Brain microvascular endothelial cell (primary cell): ENCODE measurements around the gene SH2B2.

Source experiments
- DNase-seq: peaks from one replicate; pipeline ENCODE4 v3.0.0-alpha.2; 2020
- H3K27ac ChIP-seq: fragments of 250-450 bp; sonication (Bioruptor Pico); 2 replicates; pipeline ENCODE4 v1.5.1; 2020; ENCODE audit warnings: mild to moderate bottlenecking, moderate library complexity
- H3K27me3 ChIP-seq: fragments of 250-450 bp; sonication (Bioruptor Pico); replicated peaks from 2 replicates; pipeline ENCODE4 v1.5.1; 2020; ENCODE audit warnings: mild to moderate bottlenecking
- H3K36me3 ChIP-seq: fragments of 250-450 bp; sonication (Bioruptor Pico); replicated peaks from 2 replicates; pipeline ENCODE4 v1.5.1; 2020; ENCODE audit warnings: mild to moderate bottlenecking
- H3K4me3 ChIP-seq: 2 replicates; pipeline ENCODE4 v1.5.1; 2011; ENCODE audit warnings: low read depth, mild to moderate bottlenecking, control low read depth, low read length, moderate library complexity
- in situ Hi-C: cut with HindIII; loops from 2 replicates; pipeline ENCODE4 v1.10.0; 2017; ENCODE audit warnings: low sequenced_read_pairs, low pct_ligation_motif_present
- TF ChIP-seq, protein P1 (sequence below): IDR thresholded peaks from 2 replicates; pipeline ENCODE4 v1.5.1; 2011; ENCODE audit warnings: low read depth, mild to moderate bottlenecking, moderate library complexity, low read length, control low read depth, inconsistent platforms; ENCODE audit errors: missing control alignments

The SH2B2 gene

DNA sequence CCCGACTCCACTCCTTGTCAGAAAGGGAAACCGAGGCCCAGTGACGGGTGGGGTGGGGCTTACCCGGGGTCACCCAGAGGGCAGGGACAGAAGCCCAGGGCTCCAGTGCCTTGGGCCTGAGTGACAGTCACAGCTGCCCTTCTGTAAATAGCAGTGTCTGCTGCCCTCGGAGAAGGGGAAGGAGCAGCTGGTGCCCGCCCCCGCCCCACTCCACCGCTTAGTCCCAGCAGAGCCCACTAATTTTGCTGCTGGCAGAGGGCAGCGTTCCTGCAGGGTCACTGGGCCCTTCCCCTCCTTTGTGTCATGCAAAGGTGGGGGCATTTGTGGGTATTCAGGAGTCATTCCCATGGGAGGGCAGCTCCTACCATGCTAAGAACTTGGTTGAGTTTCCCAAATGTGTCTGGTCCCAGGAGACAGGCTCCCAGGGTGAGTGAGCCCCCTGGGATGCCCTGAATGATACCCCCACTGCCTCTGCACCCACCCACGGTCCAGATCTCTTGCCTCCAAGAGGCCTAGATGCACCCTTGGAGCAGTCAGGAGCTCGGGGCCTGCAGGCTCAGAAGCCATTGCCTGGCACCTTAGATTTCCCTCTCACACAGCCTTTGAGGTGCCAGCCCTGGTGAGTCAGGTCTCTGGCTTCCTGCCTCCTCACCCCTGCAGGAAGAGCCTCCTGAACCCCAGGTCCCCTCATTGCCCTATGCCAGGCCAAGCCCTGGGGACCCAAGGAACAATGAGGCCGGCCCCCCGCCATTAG, 17.2 kb downstream of the SH2B2 start:
- Histone ChIP-seq H3K36me3 (no peaks in the 10 kb centered on the region), H3K27ac (no peak overlapping the region), H3K27me3 (peaks cover 2% of the 10 kb centered on the region), H3K4me3 (no peak overlapping the region)
- in situ Hi-C loops = no loop called here
- DNase-seq = no peak
- TF ChIP-seq, protein P1, sequence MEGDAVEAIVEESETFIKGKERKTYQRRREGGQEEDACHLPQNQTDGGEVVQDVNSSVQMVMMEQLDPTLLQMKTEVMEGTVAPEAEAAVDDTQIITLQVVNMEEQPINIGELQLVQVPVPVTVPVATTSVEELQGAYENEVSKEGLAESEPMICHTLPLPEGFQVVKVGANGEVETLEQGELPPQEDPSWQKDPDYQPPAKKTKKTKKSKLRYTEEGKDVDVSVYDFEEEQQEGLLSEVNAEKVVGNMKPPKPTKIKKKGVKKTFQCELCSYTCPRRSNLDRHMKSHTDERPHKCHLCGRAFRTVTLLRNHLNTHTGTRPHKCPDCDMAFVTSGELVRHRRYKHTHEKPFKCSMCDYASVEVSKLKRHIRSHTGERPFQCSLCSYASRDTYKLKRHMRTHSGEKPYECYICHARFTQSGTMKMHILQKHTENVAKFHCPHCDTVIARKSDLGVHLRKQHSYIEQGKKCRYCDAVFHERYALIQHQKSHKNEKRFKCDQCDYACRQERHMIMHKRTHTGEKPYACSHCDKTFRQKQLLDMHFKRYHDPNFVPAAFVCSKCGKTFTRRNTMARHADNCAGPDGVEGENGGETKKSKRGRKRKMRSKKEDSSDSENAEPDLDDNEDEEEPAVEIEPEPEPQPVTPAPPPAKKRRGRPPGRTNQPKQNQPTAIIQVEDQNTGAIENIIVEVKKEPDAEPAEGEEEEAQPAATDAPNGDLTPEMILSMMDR = no peak

GRCh38 chr7:102304668-102305067, 18.0 kb downstream of the SH2B2 start:
- H3K27ac ChIP-seq = no peak overlapping the region
- no peaks in the 10 kb centered on the region for H3K36me3 ChIP-seq
- in situ Hi-C loops = no loop called here

GRCh38 chr7:102305414-102306268, 19.0 kb downstream of the SH2B2 start:
- in situ Hi-C loops = no loop called here
- H3K4me3 ChIP-seq = no peak overlapping the region
- DNase-seq = no peak
- no peaks in the 10 kb centered on the region for H3K36me3 ChIP-seq
- no peaks in the 10 kb centered on the region for H3K27me3 ChIP-seq
- TF ChIP-seq, protein P1 = no peak
- H3K27ac ChIP-seq = no peak overlapping the region

More at GRCh38 chr7:102304668-102305067, 18.0 kb downstream of the SH2B2 start:
- DNase-seq = no peak
- H3K4me3 ChIP-seq = no peak overlapping the region
- peaks cover 2% of the 10 kb centered on the region for H3K27me3 ChIP-seq
- TF ChIP-seq, protein P1 = no peak

DNA sequence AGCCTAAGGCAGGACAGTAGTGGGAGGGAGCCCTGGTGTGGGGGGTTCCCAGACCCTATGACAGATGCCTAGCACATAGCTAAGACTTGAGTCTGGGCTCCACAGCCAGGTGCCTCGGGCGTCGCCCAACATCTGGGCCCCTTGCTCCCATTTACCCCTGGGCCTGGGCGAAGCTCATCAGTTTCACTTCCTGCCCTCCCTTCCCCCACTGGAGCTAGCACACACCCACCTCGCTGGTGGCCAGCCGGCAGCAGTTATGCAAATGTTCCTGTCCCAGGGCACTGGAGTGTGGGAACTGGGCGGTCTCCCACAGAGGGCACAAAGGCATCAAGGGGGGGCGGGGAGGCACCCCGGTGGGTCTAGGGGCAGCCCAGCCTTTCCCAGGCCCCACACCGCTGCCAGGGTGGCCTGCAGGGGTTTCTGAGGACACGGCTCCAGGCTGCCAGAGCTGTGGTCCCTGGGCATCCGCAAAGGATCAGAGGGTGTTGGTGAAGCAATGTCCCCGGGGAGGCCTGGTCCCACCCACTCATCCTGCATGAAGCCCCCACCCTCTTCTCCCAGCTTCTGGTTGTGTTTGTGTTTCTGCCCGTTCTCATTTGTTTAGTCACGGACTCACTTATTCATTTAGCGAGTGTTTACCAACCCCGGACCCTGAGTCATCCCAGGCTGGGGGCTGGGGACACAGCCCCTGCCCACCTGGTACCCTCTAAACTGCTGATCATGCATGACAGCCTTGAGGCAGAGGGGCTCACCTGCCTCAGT, 20.4 kb downstream of the SH2B2 start:
- H3K36me3 ChIP-seq = no peaks in the 10 kb centered on the region

DNA sequence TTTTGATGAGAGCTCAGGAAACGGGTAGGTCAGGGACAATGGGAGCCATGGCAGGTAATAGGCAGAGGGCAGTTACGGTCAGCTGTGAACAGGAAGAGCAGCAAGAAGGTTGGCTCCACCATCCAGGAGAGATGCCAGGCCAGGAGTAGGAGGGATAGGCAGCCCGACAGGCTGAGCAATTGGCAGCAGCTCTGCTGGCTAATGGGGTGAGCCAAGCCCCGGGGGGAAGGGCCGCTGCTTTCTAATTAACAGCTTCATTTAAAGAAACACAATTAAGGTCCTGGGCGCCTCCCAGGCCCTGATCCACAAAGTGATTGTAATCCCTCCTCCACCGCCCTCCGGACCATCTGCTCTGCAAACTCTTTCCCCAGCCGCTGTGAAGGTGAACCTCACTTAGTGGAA, 23.7 kb downstream of the SH2B2 start:
- TF ChIP-seq, protein P1 = no peak
- no peaks in the 10 kb centered on the region for H3K36me3 ChIP-seq
- no peaks in the 10 kb centered on the region for H3K27me3 ChIP-seq
- no peak overlapping the region for H3K4me3 ChIP-seq
- no peak for DNase-seq
- H3K27ac ChIP-seq = no peak overlapping the region
- in situ Hi-C loops = no loop called here

More for the DNA sequence above, 20.4 kb downstream of the SH2B2 start:
- in situ Hi-C loops = no loop called here
- Histone ChIP-seq H3K4me3 (peak overlapping the region; percentile 15), H3K27ac (no peak overlapping the region), H3K27me3 (no peaks in the 10 kb centered on the region)
- TF ChIP-seq, protein P1 = no peak
- DNase-seq = peak; percentile 36
